GM19023 (cell line): ENCODE results near the gene PCDHGA6.
"Not testable (repeated sequence)": the region's sequence is repeated elsewhere in the genome, so short reads cannot be mapped to it uniquely, and the experiment has no call there.

Source experiments
- ATAC-seq: cut with Tn5 transposase; IDR thresholded peaks from one replicate; pipeline ENCODE4 v1.9.1; 2021; ENCODE audit warnings: mild to moderate bottlenecking, moderate library complexity; ENCODE audit not compliant: unreplicated experiment

Gene PCDHGA6

GRCh38 chr5:141392429-141393198, 18.9 kb downstream of the PCDHGA6 start, which contains the start of gene PCDHGA8:
TSS of gene PCDHGA8 (plus strand) at chr5:141392633. CDS start at chr5:141392814, 181 bp downstream.
- ATAC-seq, result no peak

DNA sequence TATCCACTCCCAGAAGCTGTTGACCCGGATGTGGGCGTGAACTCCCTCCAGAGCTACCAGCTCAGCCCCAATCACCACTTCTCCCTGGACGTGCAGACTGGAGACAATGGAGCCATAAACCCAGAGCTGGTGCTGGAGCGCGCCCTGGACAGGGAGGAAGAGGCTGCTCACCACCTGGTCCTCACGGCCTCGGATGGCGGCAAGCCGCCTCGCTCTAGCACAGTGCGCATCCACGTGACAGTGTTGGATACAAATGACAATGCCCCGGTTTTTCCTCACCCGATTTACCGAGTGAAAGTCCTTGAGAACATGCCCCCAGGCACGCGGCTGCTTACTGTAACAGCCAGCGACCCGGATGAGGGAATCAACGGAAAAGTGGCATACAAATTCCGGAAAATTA, 19.6 kb downstream of the PCDHGA6 start:
- no peak for ATAC-seq

GRCh38 chr5:141394401-141395187, 20.9 kb downstream of the PCDHGA6 start:
- ATAC-seq, result not testable (repeated sequence)

DNA sequence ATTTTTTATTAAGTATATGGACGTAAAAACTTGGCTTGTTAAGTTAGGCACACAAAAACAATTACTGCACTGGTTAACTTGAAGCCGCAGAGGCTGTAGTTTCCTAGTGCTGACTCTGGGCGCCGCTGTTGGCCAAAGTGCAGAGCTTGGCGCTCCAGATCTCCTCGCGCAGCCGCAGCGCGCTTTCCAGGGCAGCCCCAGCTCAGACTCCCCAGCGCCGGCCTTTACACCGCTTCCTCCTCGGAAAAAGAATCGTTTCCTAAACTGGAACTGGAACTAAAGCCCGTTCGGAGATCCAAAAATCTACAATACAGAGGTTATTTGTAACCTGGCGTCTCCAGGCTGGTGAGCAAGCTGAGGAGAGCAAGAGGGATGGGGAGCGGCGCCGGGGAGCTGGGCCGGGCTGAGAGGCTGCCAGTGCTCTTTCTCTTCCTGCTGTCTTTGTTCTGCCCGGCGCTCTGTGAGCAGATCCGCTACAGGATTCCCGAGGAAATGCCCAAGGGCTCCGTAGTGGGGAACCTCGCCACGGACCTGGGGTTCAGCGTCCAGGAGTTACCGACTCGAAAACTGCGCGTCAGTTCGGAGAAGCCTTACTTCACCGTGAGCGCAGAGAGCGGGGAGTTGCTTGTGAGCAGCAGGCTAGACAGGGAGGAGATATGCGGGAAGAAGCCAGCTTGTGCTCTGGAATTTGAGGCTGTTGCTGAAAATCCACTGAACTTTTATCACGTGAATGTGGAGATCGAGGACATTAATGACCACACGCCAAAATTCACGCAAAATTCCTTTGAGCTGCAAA, 24.3 kb downstream of the PCDHGA6 start, which contains the start of gene PCDHGB5:
TSS of gene PCDHGB5 (plus strand) at position 192 of the 796 bp plus-strand sequence. CDS start at position 373, 181 bp downstream.
- peak; percentile 88 for ATAC-seq

- no peak for ATAC-seq
These were observed 24.9 kb downstream of the PCDHGA6 start for GRCh38 chr5:141398608-141399007.

- ATAC-seq, result no peak
These were observed 26.0 kb downstream of the PCDHGA6 start for GRCh38 chr5:141399555-141400258.

DNA sequence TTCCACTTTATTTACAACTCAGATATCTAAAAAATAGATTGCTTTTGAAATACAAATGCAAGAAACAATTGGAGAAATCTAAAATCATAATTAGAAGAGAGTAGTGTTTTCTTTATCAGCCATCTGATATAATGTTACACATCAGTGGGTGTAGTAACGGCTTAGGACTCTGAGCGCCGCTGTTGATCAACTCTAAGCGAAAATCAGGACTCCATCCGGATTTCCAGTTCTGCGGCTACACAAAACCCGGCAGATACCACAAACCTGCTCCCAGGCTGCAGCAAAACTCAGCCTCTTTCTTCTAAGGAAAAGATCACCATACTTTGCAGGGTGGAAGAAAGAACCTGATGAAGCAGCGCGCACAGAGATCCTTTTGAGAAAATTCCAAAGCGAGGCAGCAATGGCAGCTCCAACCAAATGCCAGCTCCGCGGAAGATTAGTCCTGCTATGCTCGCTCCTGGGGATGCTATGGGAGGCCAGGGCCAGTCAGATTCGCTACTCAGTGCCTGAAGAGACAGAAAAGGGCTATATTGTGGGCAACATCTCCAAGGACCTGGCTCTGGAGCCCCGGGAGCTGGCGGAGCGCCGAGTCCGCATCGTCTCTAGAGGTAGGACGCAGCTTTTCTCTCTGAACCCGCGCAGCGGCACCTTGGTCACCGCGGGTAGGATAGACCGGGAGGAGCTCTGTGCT, 29.0 kb downstream of the PCDHGA6 start, which contains the start of gene PCDHGA9:
TSS of gene PCDHGA9 (plus strand) at position 226 of the 691 bp plus-strand sequence. CDS start at position 401, 175 bp downstream.
- no peak for ATAC-seq

- no peak for ATAC-seq
These were observed 29.7 kb downstream of the PCDHGA6 start for GRCh38 chr5:141403387-141403786.

GRCh38 chr5:141407790-141408505, 34.3 kb downstream of the PCDHGA6 start, which contains the start of gene PCDHGB6:
TSS of gene PCDHGB6 (plus strand) at chr5:141408021. CDS start at chr5:141408203, 182 bp downstream.
- ATAC-seq, result not testable (repeated sequence)

GRCh38 chr5:141409598-141410306, 36.1 kb downstream of the PCDHGA6 start:
- ATAC-seq, result no peak

DNA sequence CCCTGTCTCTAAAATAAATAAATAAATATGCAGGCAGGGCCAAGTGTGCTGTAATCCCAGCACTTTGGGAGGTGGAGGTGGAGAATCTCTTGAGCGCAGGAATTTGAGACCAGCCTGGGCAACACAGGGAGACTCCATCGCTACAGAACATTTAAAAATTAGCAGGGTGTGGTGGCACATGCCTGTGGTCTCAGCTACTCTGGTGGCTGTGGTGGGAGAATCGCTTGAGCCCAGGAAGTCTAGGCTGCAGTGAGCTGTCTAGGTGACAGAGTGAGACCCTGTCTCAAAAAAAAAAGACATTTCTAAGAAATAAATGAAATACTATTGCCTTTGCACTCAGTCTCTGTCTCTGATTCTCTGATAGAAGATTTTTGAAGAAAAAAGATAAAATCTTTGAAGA, 37.9 kb downstream of the PCDHGA6 start:
- no peak for ATAC-seq

DNA sequence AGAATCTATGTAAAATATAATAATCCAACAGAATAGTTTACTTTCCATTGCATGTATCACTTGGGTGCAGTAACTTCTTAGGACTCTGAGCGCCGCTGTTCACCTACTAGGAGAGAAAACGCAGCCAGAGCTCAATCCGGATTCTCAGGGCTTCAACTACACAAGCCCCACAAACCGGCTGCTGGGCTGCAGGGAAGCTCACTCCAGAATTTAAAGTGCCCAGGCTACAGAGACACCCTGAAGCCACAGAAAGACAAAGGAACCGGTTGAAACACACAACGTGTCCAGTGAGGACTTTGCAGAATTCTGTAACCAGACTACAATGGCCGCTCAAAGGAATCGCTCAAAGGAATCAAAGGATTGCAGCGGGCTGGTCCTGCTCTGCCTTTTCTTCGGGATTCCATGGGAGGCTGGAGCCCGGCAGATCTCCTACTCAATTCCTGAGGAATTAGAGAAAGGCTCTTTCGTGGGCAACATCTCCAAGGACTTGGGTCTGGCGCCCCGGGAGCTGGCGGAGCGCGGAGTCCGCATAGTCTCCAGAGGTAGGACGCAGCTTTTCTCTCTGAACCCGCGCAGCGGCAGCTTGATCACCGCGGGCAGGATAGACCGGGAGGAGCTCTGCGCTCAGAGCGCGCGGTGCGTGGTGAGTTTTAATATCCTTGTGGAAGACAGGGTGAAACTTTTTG, 39.3 kb downstream of the PCDHGA6 start, which contains the start of gene PCDHGA10:
TSS of gene PCDHGA10 (plus strand) at position 134 of the 686 bp plus-strand sequence. CDS start at position 323, 189 bp downstream.
- ATAC-seq, result peak; percentile 62

GRCh38 chr5:141413540-141414069, 39.9 kb downstream of the PCDHGA6 start:
- no peak for ATAC-seq

GRCh38 chr5:141414548-141415274, 41.0 kb downstream of the PCDHGA6 start:
- ATAC-seq, result not testable (repeated sequence)

DNA sequence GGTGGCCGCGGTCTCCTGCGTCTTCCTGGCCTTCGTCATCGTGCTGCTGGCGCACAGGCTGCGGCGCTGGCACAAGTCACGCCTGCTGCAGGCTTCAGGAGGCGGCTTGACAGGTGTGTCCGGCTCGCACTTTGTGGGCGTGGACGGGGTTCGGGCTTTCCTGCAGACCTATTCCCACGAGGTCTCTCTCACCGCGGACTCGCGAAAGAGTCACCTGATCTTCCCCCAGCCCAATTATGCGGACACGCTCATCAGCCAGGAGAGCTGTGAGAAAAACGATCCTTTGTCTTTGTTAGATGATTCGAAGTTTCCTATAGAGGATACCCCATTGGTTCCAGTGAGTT, 41.6 kb downstream of the PCDHGA6 start:
- not testable (repeated sequence) for ATAC-seq

GRCh38 chr5:141417494-141418172, 43.9 kb downstream of the PCDHGA6 start, which contains the start of gene PCDHGB7:
TSS of gene PCDHGB7 (plus strand) at chr5:141417677. CDS start at chr5:141417860, 183 bp downstream.
- ATAC-seq, result peak; percentile 73
